OCI-LY3 (cell line): ENCODE results near the gene ARHGEF2.

Source experiments
- EZH2phosphoT487 ChIP-seq: fragments of 200-600 bp; shearing (Covaris generic); IDR thresholded peaks from 2 replicates; pipeline ENCODE4 v1.6.1; 2018; ENCODE audit warnings: antibody characterized with exemption, mixed run types, low read depth
- TF ChIP-seq, protein P1 (sequence below): fragments of 200-600, 300-600 bp; sonication (generic); IDR thresholded peaks from 2 replicates; pipeline ENCODE4 v1.5.1; 2014; ENCODE audit warnings: antibody characterized with exemption, low read length, low read depth

DNA sequence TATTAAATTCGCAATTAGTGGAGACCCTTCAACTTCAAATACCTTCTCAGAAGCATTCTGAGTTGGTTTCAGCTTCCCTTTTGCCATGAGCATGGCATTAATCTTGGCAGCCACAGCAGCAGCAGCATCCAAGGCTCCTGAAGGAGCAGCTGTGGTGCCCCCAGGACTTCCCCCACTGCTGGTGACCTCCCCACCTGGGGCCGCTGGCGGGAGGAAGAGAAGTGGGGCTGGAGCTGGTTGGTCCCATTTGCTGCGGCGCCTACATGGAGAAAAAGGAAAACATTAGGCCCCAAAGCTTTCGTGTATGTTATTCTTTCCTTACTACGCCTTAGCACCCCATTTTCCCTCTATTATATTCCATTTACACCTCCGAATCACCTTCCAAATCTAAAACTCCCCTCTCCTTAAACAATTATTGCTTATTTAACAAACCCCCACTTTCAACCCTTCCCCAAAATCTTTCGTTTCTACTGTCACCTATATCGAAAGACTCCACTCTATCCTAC is 44.7 kb downstream of the ARHGEF2 start:
- TF ChIP-seq, protein P1, sequence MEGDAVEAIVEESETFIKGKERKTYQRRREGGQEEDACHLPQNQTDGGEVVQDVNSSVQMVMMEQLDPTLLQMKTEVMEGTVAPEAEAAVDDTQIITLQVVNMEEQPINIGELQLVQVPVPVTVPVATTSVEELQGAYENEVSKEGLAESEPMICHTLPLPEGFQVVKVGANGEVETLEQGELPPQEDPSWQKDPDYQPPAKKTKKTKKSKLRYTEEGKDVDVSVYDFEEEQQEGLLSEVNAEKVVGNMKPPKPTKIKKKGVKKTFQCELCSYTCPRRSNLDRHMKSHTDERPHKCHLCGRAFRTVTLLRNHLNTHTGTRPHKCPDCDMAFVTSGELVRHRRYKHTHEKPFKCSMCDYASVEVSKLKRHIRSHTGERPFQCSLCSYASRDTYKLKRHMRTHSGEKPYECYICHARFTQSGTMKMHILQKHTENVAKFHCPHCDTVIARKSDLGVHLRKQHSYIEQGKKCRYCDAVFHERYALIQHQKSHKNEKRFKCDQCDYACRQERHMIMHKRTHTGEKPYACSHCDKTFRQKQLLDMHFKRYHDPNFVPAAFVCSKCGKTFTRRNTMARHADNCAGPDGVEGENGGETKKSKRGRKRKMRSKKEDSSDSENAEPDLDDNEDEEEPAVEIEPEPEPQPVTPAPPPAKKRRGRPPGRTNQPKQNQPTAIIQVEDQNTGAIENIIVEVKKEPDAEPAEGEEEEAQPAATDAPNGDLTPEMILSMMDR = no peak
- TF ChIP-seq EZH2phosphoT487 = no peak
